HG03196 (cell line): ENCODE data around the gene DUS1L.

ENCODE experiments used
- ATAC-seq: cut with Tn5 transposase; IDR thresholded peaks from one replicate; pipeline ENCODE4 v1.9.1; 2021; ENCODE audit not compliant: unreplicated experiment

The DUS1L gene

GRCh38 chr17:82088838-82089722 lies 23.5 kb upstream of the DUS1L start:
- no peak for ATAC-seq

GRCh38 chr17:82087961-82088837 lies 22.6 kb upstream of the DUS1L start:
- ATAC-seq, result no peak

GRCh38 chr17:82086941-82087906 lies 21.6 kb upstream of the DUS1L start:
- no peak for ATAC-seq

GRCh38 chr17:82085931-82086764 lies 20.5 kb upstream of the DUS1L start:
- no peak for ATAC-seq

GRCh38 chr17:82085031-82085861 lies 19.6 kb upstream of the DUS1L start:
- ATAC-seq, result no peak

- no peak for ATAC-seq
Measured at GRCh38 chr17:82084373-82085030, 18.9 kb upstream of the DUS1L start.

GRCh38 chr17:82083533-82084359 lies 18.1 kb upstream of the DUS1L start:
- ATAC-seq, result no peak

GRCh38 chr17:82083009-82083408 lies 17.4 kb upstream of the DUS1L start:
- ATAC-seq, result no peak

- no peak for ATAC-seq
Measured at GRCh38 chr17:82082456-82082855, 16.9 kb upstream of the DUS1L start.

GRCh38 chr17:82081966-82082365 lies 16.4 kb upstream of the DUS1L start:
- no peak for ATAC-seq

GRCh38 chr17:82081546-82081945 lies 15.9 kb upstream of the DUS1L start:
- ATAC-seq, result no peak

- ATAC-seq, result no peak
Measured at GRCh38 chr17:82080789-82081464, 15.3 kb upstream of the DUS1L start.

- no peak for ATAC-seq
Measured at GRCh38 chr17:82080048-82080788, 14.6 kb upstream of the DUS1L start.

- no peak for ATAC-seq
Measured at GRCh38 chr17:82079001-82079677, 13.5 kb upstream of the DUS1L start.

GRCh38 chr17:82078433-82078832 lies 12.8 kb upstream of the DUS1L start:
- no peak for ATAC-seq
